Fibroblast of lung (primary cell): ENCODE data around the gene APOO. TPM values are rescaled to one million over a fixed set of nuclear protein-coding genes. Genes with fewer than 3 reads are reported as not detected.

Experiments
- DNase-seq, 2 donors: peaks; one replicate each; pipeline versions ENCODE4 v3.0.0 to v3.0.0-alpha.2; 2010; ENCODE audit warnings: low read depth in 2 of 2
- H2AFZ ChIP-seq: 2 replicates; pipeline ENCODE4 v1.5.1; 2012; ENCODE audit warnings: low read length, control low read depth, inconsistent platforms
- H3K27ac ChIP-seq: 2 replicates; pipeline ENCODE4 v1.5.1; 2011; ENCODE audit warnings: low read length, control low read depth; ENCODE audit not compliant: insufficient read depth
- H3K27me3 ChIP-seq: 2 replicates; pipeline ENCODE4 v1.5.1; 2011; ENCODE audit warnings: mild to moderate bottlenecking, low read length; ENCODE audit not compliant: control insufficient read depth, insufficient read depth
- H3K36me3 ChIP-seq: 2 replicates; pipeline ENCODE4 v1.5.1; 2011; ENCODE audit warnings: low read length; ENCODE audit not compliant: control insufficient read depth, insufficient read depth
- H3K4me1 ChIP-seq: 2 replicates; pipeline ENCODE4 v1.5.1; 2011; ENCODE audit warnings: low read length; ENCODE audit not compliant: control insufficient read depth, insufficient read depth; ENCODE audit errors: extremely low read depth
- H3K4me2 ChIP-seq: 2 replicates; pipeline ENCODE4 v1.5.1; 2011; ENCODE audit warnings: low read length, control low read depth; ENCODE audit not compliant: insufficient read depth; ENCODE audit errors: extremely low read depth
- H3K4me3 ChIP-seq, 4 experiments: fragments of 200-600 bp in 1 of 4; sonication (generic) in 1 of 4; replicated peaks in 1 of 4; 2 replicates each; pipeline ENCODE4 v1.5.1; 2011 to 2016; ENCODE audit warnings: low read length in 4 of 4, low read depth in 3 of 4, mild to moderate bottlenecking in 3 of 4, control low read depth in 2 of 4, inconsistent platforms in 1 of 4, mixed read lengths in 1 of 4; ENCODE audit not compliant: insufficient read depth in 1 of 4; ENCODE audit errors: control extremely low read depth in 1 of 4
- H3K79me2 ChIP-seq: 2 replicates; pipeline ENCODE4 v1.5.1; 2012; ENCODE audit warnings: mild to moderate bottlenecking, low read length, inconsistent platforms; ENCODE audit not compliant: control insufficient read depth, insufficient read depth
- H3K9ac ChIP-seq: 2 replicates; pipeline ENCODE4 v1.5.1; 2011; ENCODE audit warnings: mild to moderate bottlenecking, low read length, control low read depth; ENCODE audit not compliant: insufficient read depth
- H3K9me3 ChIP-seq: 2 replicates; pipeline ENCODE4 v1.5.1; 2012; ENCODE audit warnings: low read depth, low read length; ENCODE audit not compliant: control insufficient read depth, insufficient read depth
- H4K20me1 ChIP-seq: 2 replicates; pipeline ENCODE4 v1.5.1; 2011; ENCODE audit warnings: low read length; ENCODE audit not compliant: control insufficient read depth, insufficient read depth; ENCODE audit errors: extremely low read depth
- CTCF ChIP-seq, 2 donors: IDR thresholded peaks in 1 of 2; conservative IDR thresholded peaks in 1 of 2; 1 replicate in 1 of 2; 2 replicates in 1 of 2; pipeline ENCODE4 v1.5.1; 2011 to 2012; ENCODE audit warnings: low read length in 2 of 2, control low read depth in 1 of 2, inconsistent platforms in 1 of 2, low read depth in 1 of 2, mild to moderate bottlenecking in 1 of 2
- EZH2 ChIP-seq: IDR thresholded peaks from 2 replicates; pipeline ENCODE4 v1.5.1; 2012; ENCODE audit warnings: low read length, control low read depth, mild to moderate bottlenecking; ENCODE audit errors: missing control alignments
- polyA plus RNA-seq, 2 donors: library from polyadenylated mRNA; depleted of rRNA in 1 of 2; stranded (reverse) in 1 of 2; unstranded in 1 of 2; fragments of >200 nt; gene quantifications; 2 replicates each; pipeline ENCODE4 v1.2.1, GENCODE V29; 2011 to 2012; ENCODE audit warnings: missing spikeins in 1 of 2
- total RNA-seq: library from RNA; depleted of rRNA; stranded (reverse); fragments of >200 nt; gene quantifications from 2 replicates; pipeline ENCODE4 v1.2.1, GENCODE V29; 2014

APOO gene
- total and polyA plus RNA-seq, 2 donors (not counting 1 experiment from before 2014, with no cell fraction given), result 8.1 to 17.0 TPM

GRCh38 chrX:23845351-23845817 lies 62.4 kb downstream of the APOO start:
- no peak overlapping the region for H3K4me3 ChIP-seq
- H3K36me3 ChIP-seq, result no peaks in the 10 kb centered on the region
- peak in 1 of 2 donors; percentile 14 for DNase-seq
- H3K9me3 ChIP-seq, result no peaks in the 10 kb centered on the region
- no peak overlapping the region for H3K9ac ChIP-seq
- no peak overlapping the region for H2AFZ ChIP-seq
- TF ChIP-seq EZH2 (no peak), CTCF (conservative IDR thresholded peaks at IDR 0.05 in 1 of 2, IDR thresholded peaks at IDR 0.05 in 1 of 2; ENCODE audit: low read depth in 1 of 2, low read length in 2 of 2) (no peak)
- no peaks in the 10 kb centered on the region for H3K79me2 ChIP-seq
- H3K4me2 ChIP-seq, result no peak overlapping the region
- no peaks in the 10 kb centered on the region for H4K20me1 ChIP-seq
- no peaks in the 10 kb centered on the region for H3K4me1 ChIP-seq
- no peak overlapping the region for H3K27ac ChIP-seq
- H3K27me3 ChIP-seq, result no peaks in the 10 kb centered on the region

GRCh38 chrX:23844502-23845138 lies 63.1 kb downstream of the APOO start:
- TF ChIP-seq CTCF (conservative IDR thresholded peaks at IDR 0.05 in 1 of 2, IDR thresholded peaks at IDR 0.05 in 1 of 2; ENCODE audit: low read depth in 1 of 2, low read length in 2 of 2), result no peak
- Histone ChIP-seq H3K27ac (no peak overlapping the region), H3K9ac (no peak overlapping the region), H4K20me1 (no peaks in the 10 kb centered on the region), H3K4me2 (no peak overlapping the region), H3K4me3 (no peak overlapping the region), H2AFZ (no peak overlapping the region), H3K36me3 (no peaks in the 10 kb centered on the region), H3K79me2 (no peaks in the 10 kb centered on the region), H3K27me3 (no peaks in the 10 kb centered on the region), H3K4me1 (no peaks in the 10 kb centered on the region), H3K9me3 (no peaks in the 10 kb centered on the region)
- DNase-seq, result peak; percentile 14 to 24

- no peak overlapping the region for H3K9ac ChIP-seq
- DNase-seq, result no peak
- no peaks in the 10 kb centered on the region for H3K79me2 ChIP-seq
- H2AFZ ChIP-seq, result no peak overlapping the region
- no peaks in the 10 kb centered on the region for H3K9me3 ChIP-seq
- no peaks in the 10 kb centered on the region for H4K20me1 ChIP-seq
- H3K27ac ChIP-seq, result no peak overlapping the region
- no peaks in the 10 kb centered on the region for H3K27me3 ChIP-seq
- no peaks in the 10 kb centered on the region for H3K36me3 ChIP-seq
- H3K4me2 ChIP-seq, result no peak overlapping the region
- H3K4me1 ChIP-seq, result no peaks in the 10 kb centered on the region
- H3K4me3 ChIP-seq, result no peak overlapping the region
- no peak for TF ChIP-seq EZH2
- no peak for TF ChIP-seq CTCF (conservative IDR thresholded peaks at IDR 0.05 in 1 of 2, IDR thresholded peaks at IDR 0.05 in 1 of 2; ENCODE audit: low read depth in 1 of 2, low read length in 2 of 2)
Measured at GRCh38 chrX:23841847-23842522, 65.8 kb downstream of the APOO start.
